ENCODE data around the gene CHCHD3. TPM values are rescaled to one million over a fixed set of nuclear protein-coding genes. Genes with fewer than 3 reads are reported as not detected.

CHCHD3 gene
- total and polyA plus RNA-seq, 2 of the 4 experiments (the other 2 are of a cell fraction) = 56.9 to 141 TPM

GRCh38 chr7:133003052-133003910 lies 78.6 kb downstream of the CHCHD3 start (continued):
- TF ChIP-seq FOS (IDR thresholded peaks at IDR 0.05; ENCODE audit: low read depth, low read length) = no peak

- no TSS peak for BruUV-seq (replicated peaks)
- Histone ChIP-seq H2AK9ac (replicated peaks; ENCODE audit: low read depth, low read length, poor library complexity) (no peak overlapping the region), H3K27me3 (ENCODE audit: control insufficient read depth, insufficient read depth, low read length) (no peaks in the 10 kb centered on the region), H3K4me3 (ENCODE audit: insufficient read depth, low read depth, low read length) (no peak overlapping the region), H3K56ac (ENCODE audit: extremely low read depth, insufficient read depth, low read length) (no peak overlapping the region), H2BK5ac (ENCODE audit: low read depth, low read length, poor library complexity, severe bottlenecking) (no peak overlapping the region), H4K5ac (ENCODE audit: low read depth, low read length) (no peak overlapping the region), H3K27ac (ENCODE audit: insufficient read depth, low read length) (no peak overlapping the region), H3K23ac (ENCODE audit: low read depth, low read length) (no peak overlapping the region), H2AK5ac (ENCODE audit: low read depth, low read length) (no peak overlapping the region), H3K9me3 (ENCODE audit: control insufficient read depth, insufficient read depth, low read length) (no peaks in the 10 kb centered on the region), H3K4me1 (ENCODE audit: control insufficient read depth, insufficient read depth, low read length) (no peaks in the 10 kb centered on the region), H2BK120ac (ENCODE audit: low read depth, low read length) (no peak overlapping the region), H2BK20ac (ENCODE audit: low read depth, low read length) (no peak overlapping the region), H4K91ac (ENCODE audit: insufficient read depth, low read depth, low read length) (no peak overlapping the region), H4K8ac (ENCODE audit: low read depth in 2 of 2, low read length in 2 of 2) (no peak overlapping the region), H3K18ac (ENCODE audit: low read depth, low read length) (no peak overlapping the region), H3K4ac (ENCODE audit: low read depth, low read length) (no peak overlapping the region), H3K4me2 (ENCODE audit: low read depth, low read length) (no peak overlapping the region), H3K36me3 (ENCODE audit: control insufficient read depth, insufficient read depth, low read length) (no peaks in the 10 kb centered on the region), H3K9me1 (ENCODE audit: insufficient read depth, low read length) (no peaks in the 10 kb centered on the region), H4K20me1 (ENCODE audit: insufficient read depth, low read length) (no peaks in the 10 kb centered on the region), H3K9ac (ENCODE audit: low read depth, low read length) (no peak overlapping the region), H2AFZ (replicated peaks; ENCODE audit: low read length, poor library complexity) (no peak overlapping the region), H2BK15ac (ENCODE audit: low read depth, low read length) (no peak overlapping the region), H3K79me1 (ENCODE audit: low read depth in 1 of 2, low read length in 2 of 2) (peaks cover 6 to 27% of the 10 kb centered on the region in 2 experiments), H3K14ac (replicated peaks; ENCODE audit: low read depth, low read length) (no peak overlapping the region)
- DNase-seq = no peak
- ChIA-PET POLR2A (ENCODE audit: unreplicated experiment) (no interaction called here), CTCF (no interaction called here)
- no peak for ATAC-seq (ENCODE audit: low read depth)
- no CpG with 5 or more reads among the region's 5 CpGs for WGBS, 2 experiments (ENCODE audit: extremely low coverage in 2 of 2, insufficient read length in 1 of 2)
- dilution Hi-C loops (cut with HindIII; ENCODE audit: low sequenced_read_pairs, unreplicated experiment) = no loop called here
- in situ Hi-C loops (cut with MboI; ENCODE audit: low sequenced_read_pairs) = no loop called here
- intact Hi-C loops (cut with micrococcal nuclease) = no loop called here
- TF ChIP-seq NFE2L2 (IDR thresholded peaks at IDR 0.05; ENCODE audit: low read depth, low read length) (no peak), CEBPB (IDR thresholded peaks at IDR 0.05; ENCODE audit: low read depth, low read length) (no peak), FOS (IDR thresholded peaks at IDR 0.05; ENCODE audit: low read depth, low read length) (no peak), USF2 (IDR thresholded peaks at IDR 0.05; ENCODE audit: low read depth, low read length) (no peak), CTCF (conservative IDR thresholded peaks at IDR 0.05; ENCODE audit: low read depth, low read length) (no peak), ELK1 (IDR thresholded peaks at IDR 0.05; ENCODE audit: borderline replicate concordance, low read depth, low read length) (no peak), SMC3 (IDR thresholded peaks at IDR 0.05; ENCODE audit: low read depth, low read length) (no peak), CHD1 (IDR thresholded peaks at IDR 0.05; ENCODE audit: low read depth, low read length) (no peak), MAZ (IDR thresholded peaks at IDR 0.05; ENCODE audit: borderline replicate concordance, low read depth, low read length) (no peak), BHLHE40 (IDR thresholded peaks at IDR 0.05; ENCODE audit: low read depth, low read length) (no peak), MXI1 (IDR thresholded peaks at IDR 0.05; ENCODE audit: borderline replicate concordance, low read depth, low read length) (no peak), RCOR1 (IDR thresholded peaks at IDR 0.05; ENCODE audit: insufficient replicate concordance, low read length) (no peak)
Observed at GRCh38 chr7:133001727-133002126, 80.2 kb downstream of the CHCHD3 start.
